Stimulated activated CD8-positive, alpha-beta memory T cell treated with anti-CD3 and anti-CD28 coated beads, Interleukin-2, amount 100 ng/mL, for 48 hours (primary cell): ENCODE measurements around the gene POU2F3.

ENCODE experiments used
- DNase-seq, 2 donors: peaks; one replicate each; pipeline ENCODE4 v3.0.0-alpha.2; 2020; ENCODE audit warnings: low read depth in 2 of 2

The POU2F3 gene

GRCh38 chr11:120337355-120338106, 97.6 kb downstream of the POU2F3 start:
- DNase-seq: no peak

- DNase-seq: no peak
Observed at GRCh38 chr11:120338107-120338933, 98.4 kb downstream of the POU2F3 start.

GRCh38 chr11:120339394-120339890, 99.5 kb downstream of the POU2F3 start:
- DNase-seq: no peak

GRCh38 chr11:120340529-120340928, 100.6 kb downstream of the POU2F3 start:
- no peak for DNase-seq

GRCh38 chr11:120342226-120342625, 102.3 kb downstream of the POU2F3 start:
- no peak for DNase-seq

- no peak for DNase-seq
Observed at GRCh38 chr11:120342678-120343077, 102.7 kb downstream of the POU2F3 start.

- DNase-seq: no peak
Observed at GRCh38 chr11:120343429-120343828, 103.5 kb downstream of the POU2F3 start.

- no peak for DNase-seq
Observed at GRCh38 chr11:120344302-120345004, 104.5 kb downstream of the POU2F3 start.

GRCh38 chr11:120346233-120346632, 106.3 kb downstream of the POU2F3 start:
- DNase-seq: no peak

- no peak for DNase-seq
Observed at GRCh38 chr11:120350637-120351036, 110.7 kb downstream of the POU2F3 start.

- no peak for DNase-seq
Observed at GRCh38 chr11:120352405-120352804, 112.5 kb downstream of the POU2F3 start.

GRCh38 chr11:120354068-120354467, 114.1 kb downstream of the POU2F3 start:
- DNase-seq: no peak

GRCh38 chr11:120354779-120355178, 114.8 kb downstream of the POU2F3 start:
- DNase-seq: no peak

- no peak for DNase-seq
Observed at GRCh38 chr11:120357620-120358019, 117.7 kb downstream of the POU2F3 start.

GRCh38 chr11:120358729-120359128, 118.8 kb downstream of the POU2F3 start:
- no peak for DNase-seq

- DNase-seq: no peak
Observed at GRCh38 chr11:120363436-120363835, 123.5 kb downstream of the POU2F3 start.

GRCh38 chr11:120365512-120365911, 125.6 kb downstream of the POU2F3 start:
- DNase-seq: no peak
